WTC11 (cell line): ENCODE measurements around the gene TMEM185B. TPM values are rescaled to one million over a fixed set of nuclear protein-coding genes. Genes with fewer than 3 reads are reported as not detected.
A peak's percentile ranks its signal among the peaks of the same experiment; 100 is the strongest.

ENCODE experiments used
- ATAC-seq: fragments of 200-7000 bp; cut with Tn5 transposase; 2 replicates; pipeline ENCODE4 v1.10.0; 2021; ENCODE audit warnings: mild to moderate bottlenecking, moderate library complexity
- Bru-seq: library from RNA; stranded (reverse); fragments of 400-500 nt; gene quantifications from one replicate; lab custom pipeline; 2021; lab: Mats Ljungman, UMichigan
- CTCF ChIA-PET: fragments of 300-600 bp; sonication (Branson Sonifier 250); formaldehyde crosslinking; loops from one replicate; lab custom pipeline; 2021; ENCODE audit warnings: antibody characterized with exemption; lab: Charles Lee
- POLR2A ChIA-PET: fragments of 350-600 bp; sonication (Branson Sonifier 250); formaldehyde crosslinking; loops from one replicate; lab custom pipeline; 2021; ENCODE audit warnings: antibody characterized with exemption; lab: Charles Lee
- DNase-seq: peaks from one replicate; pipeline ENCODE4 v3.0.0; 2021; ENCODE audit warnings: low spot score
- H3K27ac Mint-ChIP-seq: 2 replicates; pipeline ENCODE4 v1.8.0; 2021; ENCODE audit warnings: mixed read lengths
- H3K27me3 Mint-ChIP-seq: 2 replicates; pipeline ENCODE4 v1.8.0; 2021; ENCODE audit warnings: low read depth, mild to moderate bottlenecking, moderate library complexity, mixed read lengths
- H3K36me3 Mint-ChIP-seq: 2 replicates; pipeline ENCODE4 v1.8.0; 2021; ENCODE audit warnings: mixed read lengths
- H3K4me1 Mint-ChIP-seq: 2 replicates; pipeline ENCODE4 v1.8.0; 2022; ENCODE audit warnings: mixed read lengths
- H3K4me3 Mint-ChIP-seq: 2 replicates; pipeline ENCODE4 v1.8.0; 2021; ENCODE audit warnings: mild to moderate bottlenecking, moderate library complexity, mixed read lengths
- H3K9me3 Mint-ChIP-seq: 2 replicates; pipeline ENCODE4 v1.8.0; 2021; ENCODE audit warnings: mixed read lengths
- ERG ChIP-seq: fragments of 250-450 bp; sonication (Bioruptor Pico); IDR thresholded peaks from 2 replicates; pipeline ENCODE4 v1.8.0; 2021; ENCODE audit warnings: mild to moderate bottlenecking
- FOXJ3 ChIP-seq: sonication (generic); formaldehyde crosslinking; IDR thresholded peaks from 2 replicates; pipeline ENCODE4 v1.9.0; 2021; ENCODE audit warnings: missing genetic modification reagents, mild to moderate bottlenecking, borderline replicate concordance
- FOXK1 ChIP-seq: sonication (generic); formaldehyde crosslinking; IDR thresholded peaks from 2 replicates; pipeline ENCODE4 v1.8.0; 2022; ENCODE audit warnings: mild to moderate bottlenecking, moderate library complexity, missing genetic modification reagents
- GABPB1 ChIP-seq: sonication (generic); formaldehyde crosslinking; IDR thresholded peaks from 2 replicates; pipeline ENCODE4 v1.8.1; 2023; ENCODE audit warnings: mild to moderate bottlenecking, missing genetic modification reagents
- GRHL2 ChIP-seq: fragments of 250-450 bp; sonication (Bioruptor Pico); IDR thresholded peaks from 2 replicates; pipeline ENCODE4 v1.8.0; 2022; ENCODE audit warnings: mild to moderate bottlenecking, moderate library complexity; ENCODE audit not compliant: insufficient replicate concordance, severe bottlenecking
- GTF2I ChIP-seq: fragments of 250-450 bp; sonication (Bioruptor Pico); conservative IDR thresholded peaks from 2 replicates; pipeline ENCODE4 v1.4.0; 2021; ENCODE audit warnings: mild to moderate bottlenecking
- HMGA2 ChIP-seq: fragments of 250-450 bp; sonication (Bioruptor Pico); IDR thresholded peaks from 2 replicates; pipeline ENCODE4 v1.4.0; 2021; ENCODE audit warnings: mild to moderate bottlenecking, moderate library complexity
- JAZF1 ChIP-seq: fragments of 250-450 bp; sonication (Bioruptor Pico); IDR thresholded peaks from 2 replicates; pipeline ENCODE4 v1.9.0; 2021; ENCODE audit warnings: moderate library complexity, mild to moderate bottlenecking, inconsistent platforms
- MLX ChIP-seq: sonication (generic); formaldehyde crosslinking; IDR thresholded peaks from 2 replicates; pipeline ENCODE4 v1.8.1; 2023; ENCODE audit warnings: mild to moderate bottlenecking, missing genetic modification reagents, moderate library complexity
- MYBL2 ChIP-seq: sonication (generic); formaldehyde crosslinking; IDR thresholded peaks from 2 replicates; pipeline ENCODE4 v1.8.1; 2023; ENCODE audit warnings: mild to moderate bottlenecking, moderate library complexity, missing genetic modification reagents
- NFYB ChIP-seq: sonication (generic); formaldehyde crosslinking; conservative IDR thresholded peaks from 2 replicates; pipeline ENCODE4 v1.8.0; 2022; ENCODE audit warnings: low read depth, missing genetic modification reagents
- NR1H2 ChIP-seq: sonication (generic); formaldehyde crosslinking; IDR thresholded peaks from 2 replicates; pipeline ENCODE4 v1.9.0; 2021; ENCODE audit warnings: mild to moderate bottlenecking, moderate library complexity, missing genetic modification reagents
- NR2C2 ChIP-seq: sonication (generic); formaldehyde crosslinking; IDR thresholded peaks from 2 replicates; pipeline ENCODE4 v1.8.0; 2022; ENCODE audit warnings: mild to moderate bottlenecking, missing genetic modification reagents
- OVOL2 ChIP-seq: fragments of 250-450 bp; sonication (Bioruptor Pico); IDR thresholded peaks from 2 replicates; pipeline ENCODE4 v1.9.0; 2021; ENCODE audit warnings: mild to moderate bottlenecking, borderline replicate concordance
- PREB ChIP-seq: sonication (generic); formaldehyde crosslinking; IDR thresholded peaks from 2 replicates; pipeline ENCODE4 v1.8.1; 2022; ENCODE audit warnings: mild to moderate bottlenecking, missing genetic modification reagents, moderate library complexity, borderline replicate concordance
- PRRX2 ChIP-seq: fragments of 250-450 bp; sonication (Bioruptor Pico); IDR thresholded peaks from 2 replicates; pipeline ENCODE4 v1.8.0; 2021; ENCODE audit warnings: mild to moderate bottlenecking
- RORB ChIP-seq: fragments of 250-450 bp; sonication (Bioruptor Pico); IDR thresholded peaks from 2 replicates; pipeline ENCODE4 v1.9.0; 2021; ENCODE audit warnings: mild to moderate bottlenecking
- SMAD4 ChIP-seq: sonication (generic); formaldehyde crosslinking; IDR thresholded peaks from 2 replicates; pipeline ENCODE4 v1.8.0; 2022; ENCODE audit warnings: mild to moderate bottlenecking, missing genetic modification reagents
- TP53 ChIP-seq: sonication (generic); formaldehyde crosslinking; IDR thresholded peaks from 2 replicates; pipeline ENCODE4 v1.8.1; 2023; ENCODE audit warnings: mild to moderate bottlenecking, missing genetic modification reagents
- ZNF219 ChIP-seq: sonication (generic); formaldehyde crosslinking; IDR thresholded peaks from 2 replicates; pipeline ENCODE4 v1.8.0; 2023; ENCODE audit warnings: missing genetic modification reagents, mild to moderate bottlenecking, borderline replicate concordance
- ZNF232 ChIP-seq: sonication (generic); formaldehyde crosslinking; IDR thresholded peaks from 2 replicates; pipeline ENCODE4 v1.8.0; 2022; ENCODE audit warnings: mild to moderate bottlenecking, missing genetic modification reagents
- ZNF423 ChIP-seq: fragments of 250-450 bp; sonication (Bioruptor Pico); IDR thresholded peaks from 2 replicates; pipeline ENCODE4 v2.1.2; 2022; ENCODE audit warnings: mild to moderate bottlenecking, moderate library complexity
- ZNF512 ChIP-seq: sonication (generic); formaldehyde crosslinking; IDR thresholded peaks from 2 replicates; pipeline ENCODE4 v1.8.1; 2022; ENCODE audit warnings: missing genetic modification reagents, borderline replicate concordance
- ZNF671 ChIP-seq: fragments of 250-450 bp; sonication (Bioruptor Pico); IDR thresholded peaks from 2 replicates; pipeline ENCODE4 v1.8.0; 2021; ENCODE audit warnings: mild to moderate bottlenecking
- long read RNA-seq, 3 experiments: library from RNA in 1 of 3; library from capped mRNA in 1 of 3; library from polyadenylated mRNA in 1 of 3; unstranded in 2 of 3; stranded (forward) in 1 of 3; transcript quantifications; one replicate each; pipeline ENCODE4 v2.0.0, GENCODE V29; 2021
- total RNA-seq: library from RNA; stranded (reverse); gene quantifications from 3 replicates; pipeline ENCODE4 v1.2.3, GENCODE V29; 2021
- TF ChIP-seq, protein P1 (sequence below): sonication (generic); formaldehyde crosslinking; conservative IDR thresholded peaks from 2 replicates; pipeline ENCODE4 v1.8.1; 2023; ENCODE audit warnings: mild to moderate bottlenecking, low read depth, missing genetic modification reagents, moderate library complexity
- TF ChIP-seq, protein P2 (sequence below): sonication (generic); formaldehyde crosslinking; IDR thresholded peaks from 2 replicates; pipeline ENCODE4 v1.8.1; 2022; ENCODE audit warnings: mild to moderate bottlenecking, moderate library complexity, missing genetic modification reagents
- TF ChIP-seq, protein P3 (sequence below): sonication (generic); formaldehyde crosslinking; IDR thresholded peaks from 2 replicates; pipeline ENCODE4 v1.8.0; 2022; ENCODE audit warnings: mild to moderate bottlenecking, missing genetic modification reagents

The TMEM185B gene
- total RNA-seq (9.9 to 14.9 TPM (median 14.3 TPM) in 3 replicates), Bru-seq, nascent RNA (percentile 80 among the genes with signal in this experiment)
- long read RNA-seq, experiment 1, transcript TMEM185B-201 (1 exons, 2,131 nt), result major isoform, 37 of 37 reads
- long read RNA-seq, experiment 1, partial matches to known transcripts, result 0 of 37 reads
- long read RNA-seq, experiment 1, other reads (novel, unspliced or antisense), result 0 of 37 reads
- long read RNA-seq, experiment 2, transcript TMEM185B-201 (1 exons, 2,131 nt), result major isoform, 12 of 12 reads
- long read RNA-seq, experiment 2, partial matches to known transcripts, result 0 of 12 reads
- long read RNA-seq, experiment 2, other reads (novel, unspliced or antisense), result 0 of 12 reads
- long read RNA-seq, experiment 3, partial matches to known transcripts, result 0 of 2 reads
- long read RNA-seq, experiment 3, other reads (novel, unspliced or antisense), result 0 of 2 reads

- ChIA-PET POLR2A (interaction anchor here (1.0 kb wide), 1 partner anchor 29 kb away, joined by 3 read pairs; the partner anchor contains the start of gene RALB), CTCF (interaction anchor here (0.7 to 1.2 kb wide), 9 partner anchors 9 to 90 kb away, joined by 3 to 11 read pairs (median 5); partner anchors contain the start of gene RALB)
- Mint-ChIP-seq H3K9me3 (peaks cover 11% of the 10 kb centered on the region), H3K27me3 (peaks cover 51% of the 10 kb centered on the region), H3K27ac (no peak within 1 kb of the TSS), H3K36me3 (peaks cover 22% of the 10 kb centered on the region), H3K4me1 (peaks cover 11% of the 10 kb centered on the region), H3K4me3 (peak within 1 kb of the TSS; percentile 65)
- DNase-seq, result peak; percentile 82
- ATAC-seq, result peak; percentile 89
- no peak for TF ChIP-seq RORB (CRISPR knock-in tag)
- peak; percentile 92 for TF ChIP-seq SMAD4 (CRISPR knock-in tag)
- TF ChIP-seq NR2C2 (CRISPR knock-in tag), result peak; percentile 86
- no peak for TF ChIP-seq GRHL2 (CRISPR knock-in tag)
- no peak for TF ChIP-seq PRRX2
- TF ChIP-seq ZNF232 (CRISPR knock-in tag), result peak; percentile 99
- TF ChIP-seq HMGA2 (CRISPR knock-in tag), result no peak
- TF ChIP-seq GABPB1, result 0 out of 2 replicates have a peak, but pooled peaks have one; percentile 6
- no peak for TF ChIP-seq ERG (CRISPR knock-in tag)
- TF ChIP-seq, protein P1, sequence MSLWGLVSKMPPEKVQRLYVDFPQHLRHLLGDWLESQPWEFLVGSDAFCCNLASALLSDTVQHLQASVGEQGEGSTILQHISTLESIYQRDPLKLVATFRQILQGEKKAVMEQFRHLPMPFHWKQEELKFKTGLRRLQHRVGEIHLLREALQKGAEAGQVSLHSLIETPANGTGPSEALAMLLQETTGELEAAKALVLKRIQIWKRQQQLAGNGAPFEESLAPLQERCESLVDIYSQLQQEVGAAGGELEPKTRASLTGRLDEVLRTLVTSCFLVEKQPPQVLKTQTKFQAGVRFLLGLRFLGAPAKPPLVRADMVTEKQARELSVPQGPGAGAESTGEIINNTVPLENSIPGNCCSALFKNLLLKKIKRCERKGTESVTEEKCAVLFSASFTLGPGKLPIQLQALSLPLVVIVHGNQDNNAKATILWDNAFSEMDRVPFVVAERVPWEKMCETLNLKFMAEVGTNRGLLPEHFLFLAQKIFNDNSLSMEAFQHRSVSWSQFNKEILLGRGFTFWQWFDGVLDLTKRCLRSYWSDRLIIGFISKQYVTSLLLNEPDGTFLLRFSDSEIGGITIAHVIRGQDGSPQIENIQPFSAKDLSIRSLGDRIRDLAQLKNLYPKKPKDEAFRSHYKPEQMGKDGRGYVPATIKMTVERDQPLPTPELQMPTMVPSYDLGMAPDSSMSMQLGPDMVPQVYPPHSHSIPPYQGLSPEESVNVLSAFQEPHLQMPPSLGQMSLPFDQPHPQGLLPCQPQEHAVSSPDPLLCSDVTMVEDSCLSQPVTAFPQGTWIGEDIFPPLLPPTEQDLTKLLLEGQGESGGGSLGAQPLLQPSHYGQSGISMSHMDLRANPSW (CRISPR knock-in tag), result peak; percentile 82; the same call in 1 of the 2 replicates
- peak; percentile 81; the same call in 1 of the 2 replicates for TF ChIP-seq PREB (CRISPR knock-in tag)
- TF ChIP-seq ZNF219 (CRISPR knock-in tag), result peak; percentile 97
- peak; percentile 98 for TF ChIP-seq FOXK1 (CRISPR knock-in tag)
- peak; percentile 100 for TF ChIP-seq TP53 (CRISPR knock-in tag)
- 0 out of 2 replicates have a peak, but pooled peaks have one; percentile 50 for TF ChIP-seq ZNF512 (CRISPR knock-in tag)
- peak; percentile 97 for TF ChIP-seq MLX
- TF ChIP-seq JAZF1, result no peak
- peak; percentile 64; the same call in 1 of the 2 replicates for TF ChIP-seq ZNF423 (CRISPR knock-in tag)
- TF ChIP-seq NR1H2 (CRISPR knock-in tag), result no peak; the same call in 1 of the 2 replicates
- TF ChIP-seq NFYB (CRISPR knock-in tag), result peak; percentile 68
- TF ChIP-seq GTF2I (CRISPR knock-in tag), result no peak
- no peak for TF ChIP-seq FOXJ3 (CRISPR knock-in tag)
- TF ChIP-seq MYBL2 (CRISPR knock-in tag), result peak; percentile 94; the same call in 1 of the 2 replicates
- TF ChIP-seq, protein P2, sequence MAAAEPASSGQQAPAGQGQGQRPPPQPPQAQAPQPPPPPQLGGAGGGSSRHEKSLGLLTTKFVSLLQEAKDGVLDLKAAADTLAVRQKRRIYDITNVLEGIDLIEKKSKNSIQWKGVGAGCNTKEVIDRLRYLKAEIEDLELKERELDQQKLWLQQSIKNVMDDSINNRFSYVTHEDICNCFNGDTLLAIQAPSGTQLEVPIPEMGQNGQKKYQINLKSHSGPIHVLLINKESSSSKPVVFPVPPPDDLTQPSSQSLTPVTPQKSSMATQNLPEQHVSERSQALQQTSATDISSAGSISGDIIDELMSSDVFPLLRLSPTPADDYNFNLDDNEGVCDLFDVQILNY (CRISPR knock-in tag), result peak; percentile 99
- TF ChIP-seq ZNF671 (CRISPR knock-in tag), result no peak
- TF ChIP-seq, protein P3, sequence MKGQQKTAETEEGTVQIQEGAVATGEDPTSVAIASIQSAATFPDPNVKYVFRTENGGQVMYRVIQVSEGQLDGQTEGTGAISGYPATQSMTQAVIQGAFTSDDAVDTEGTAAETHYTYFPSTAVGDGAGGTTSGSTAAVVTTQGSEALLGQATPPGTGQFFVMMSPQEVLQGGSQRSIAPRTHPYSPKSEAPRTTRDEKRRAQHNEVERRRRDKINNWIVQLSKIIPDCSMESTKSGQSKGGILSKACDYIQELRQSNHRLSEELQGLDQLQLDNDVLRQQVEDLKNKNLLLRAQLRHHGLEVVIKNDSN (CRISPR knock-in tag), result peak; percentile 94
- no peak for TF ChIP-seq OVOL2 (CRISPR knock-in tag)
Observed at GRCh38 chr2:120223034-120223912, at the start of gene TMEM185B. TSS of gene TMEM185B (minus strand) at chr2:120223400. CDS start at chr2:120222976, 424 bp downstream.
